NB4 (cell line): ENCODE data around the gene KCNJ3.

Source experiments
- CTCF ChIP-seq: IDR thresholded peaks from one replicate; pipeline ENCODE4 v1.5.1; 2012; ENCODE audit warnings: low read depth, low read length
- MAX ChIP-seq: IDR thresholded peaks from 2 replicates; pipeline ENCODE4 v1.6.1; 2011; ENCODE audit warnings: low read depth, low read length
- MYC ChIP-seq: IDR thresholded peaks from 2 replicates; pipeline ENCODE4 v1.6.1; 2011; ENCODE audit warnings: low read depth, low read length
- POLR2A ChIP-seq: IDR thresholded peaks from 2 replicates; pipeline ENCODE4 v1.6.1; 2011; ENCODE audit warnings: mild to moderate bottlenecking; ENCODE audit not compliant: insufficient read length; ENCODE audit errors: extremely low read depth

GRCh38 chr2:154758871-154759270 is 60.4 kb downstream of the KCNJ3 start:
- TF ChIP-seq MAX (no peak), POLR2A (no peak), CTCF (no peak), MYC (no peak)
